Hematopoietic multipotent progenitor cell treated with erythropoietin and hydrocortisone succinate and interleukin-3 and kit ligand, for 17 days (in vitro differentiated cells): ENCODE data around the gene AGAP2.
"Not testable (repeated sequence)": the region's sequence is repeated elsewhere in the genome, so short reads cannot be mapped to it uniquely, and the experiment has no call there.

Experiments
- DNase-seq: peaks from one replicate; pipeline ENCODE4 v3.0.0-alpha.2; 2015; ENCODE audit warnings: low spot score

Gene AGAP2

GRCh38 chr12:57694459-57695019 is 44.0 kb downstream of the AGAP2 start:
- DNase-seq = no peak

- DNase-seq = peak; percentile 100
These were observed 44.7 kb downstream of the AGAP2 start, which contains the start of gene OS9 for GRCh38 chr12:57693659-57694458. Gene OS9 (plus strand): TSS chr12:57694132. CDS start chr12:57694162, 30 bp downstream.

GRCh38 chr12:57693317-57693658 is 45.3 kb downstream of the AGAP2 start:
- no peak for DNase-seq

GRCh38 chr12:57692500-57692899 is 46.0 kb downstream of the AGAP2 start:
- DNase-seq = no peak

GRCh38 chr12:57688931-57689330 is 49.6 kb downstream of the AGAP2 start:
- DNase-seq = no peak

GRCh38 chr12:57687862-57688261 is 50.7 kb downstream of the AGAP2 start:
- no peak for DNase-seq

GRCh38 chr12:57679697-57680096 is 58.8 kb downstream of the AGAP2 start:
- DNase-seq = no peak

- DNase-seq = not testable (repeated sequence)
These were observed 60.6 kb downstream of the AGAP2 start for GRCh38 chr12:57677947-57678346.

- DNase-seq = no peak
These were observed 63.9 kb downstream of the AGAP2 start for GRCh38 chr12:57674691-57675090.
